CMK (cell line): ENCODE data around the gene LAT.
"Not testable (repeated sequence)": the region's sequence is repeated elsewhere in the genome, so short reads cannot be mapped to it uniquely, and the experiment has no call there.

Experiments used
- DNase-seq: peaks from one replicate; pipeline ENCODE4 v3.0.0-alpha.2; 2010; ENCODE audit warnings: low read depth

LAT gene

GRCh38 chr16:28977703-28978662 is 6.9 kb upstream of the LAT start:
- DNase-seq, result no peak

GRCh38 chr16:28980330-28980729 is 4.5 kb upstream of the LAT start:
- not testable (repeated sequence) for DNase-seq

- DNase-seq, result no peak
Measured at GRCh38 chr16:28980929-28981328, 3.9 kb upstream of the LAT start.

- peak; percentile 82 for DNase-seq
Measured at GRCh38 chr16:28981517-28981916, 3.3 kb upstream of the LAT start.

- DNase-seq, result no peak
Measured at GRCh38 chr16:28982418-28982817, 2.4 kb upstream of the LAT start.

GRCh38 chr16:28982949-28983348 is 1.9 kb upstream of the LAT start:
- DNase-seq, result no peak

GRCh38 chr16:28983644-28984043 is 1.2 kb upstream of the LAT start:
- DNase-seq, result peak; percentile 93

GRCh38 chr16:28984091-28984490 is 761 bp upstream of the LAT start:
- no peak for DNase-seq

GRCh38 chr16:28985211-28986041 is 574 bp downstream of the LAT start:
- no peak for DNase-seq

- no peak for DNase-seq
Measured at GRCh38 chr16:28986046-28986445, 1.2 kb downstream of the LAT start.

- DNase-seq, result no peak
Measured at GRCh38 chr16:28986492-28986891, 1.6 kb downstream of the LAT start.

GRCh38 chr16:28987170-28987853 is 2.5 kb downstream of the LAT start:
- DNase-seq, result no peak

GRCh38 chr16:28989363-28989762 is 4.5 kb downstream of the LAT start:
- DNase-seq, result no peak

GRCh38 chr16:28990375-28991040 is 5.7 kb downstream of the LAT start:
- DNase-seq, result no peak

GRCh38 chr16:28991687-28992086 is 6.8 kb downstream of the LAT start:
- DNase-seq, result no peak

GRCh38 chr16:28992496-28992895 is 7.6 kb downstream of the LAT start:
- no peak for DNase-seq

- no peak for DNase-seq
Measured at GRCh38 chr16:28998837-28999236, 14.0 kb downstream of the LAT start.

GRCh38 chr16:28999577-28999976 is 14.7 kb downstream of the LAT start:
- DNase-seq, result no peak

GRCh38 chr16:29000019-29000418 is 15.2 kb downstream of the LAT start:
- no peak for DNase-seq

- not testable (repeated sequence) for DNase-seq
Measured at GRCh38 chr16:29004496-29005139, 19.8 kb downstream of the LAT start.
